Measurements from ENCODE around the gene FHOD1. TPM values are rescaled to one million over a fixed set of nuclear protein-coding genes. Genes with fewer than 3 reads are reported as not detected.
A peak's percentile ranks its signal among the peaks of the same experiment; 100 is the strongest.

Gene FHOD1
- total RNA-seq, 1 donor from 2014 or later: 28.7 TPM

- H3K9me3 Mint-ChIP-seq: no peaks in the 10 kb centered on the region
Measured at GRCh38 chr16:67192781-67193361, 54.4 kb downstream of the FHOD1 start.

GRCh38 chr16:67191995-67192681, 55.1 kb downstream of the FHOD1 start, which contains the start of gene E2F4:
TSS of gene E2F4 (plus strand) at chr16:67192155. CDS start at chr16:67192228, 73 bp downstream.
- peak; percentile 71 to 86 for DNase-seq (ENCODE audit: low spot score in 2 of 2, unreplicated experiment in 2 of 2)
- H3K36me3 Mint-ChIP-seq: peaks cover 16% of the 10 kb centered on the region
- peak within 1 kb of the TSS; percentile 84 for H3K4me3 Mint-ChIP-seq
- TF ChIP-seq CTCF (IDR thresholded peaks at IDR 0.05; ENCODE audit: unreplicated experiment): no peak
- peak within 1 kb of the TSS; percentile 86 for H3K27ac Mint-ChIP-seq
- no peaks in the 10 kb centered on the region for H3K27me3 Mint-ChIP-seq (ENCODE audit: low read depth)
- H3K9me3 Mint-ChIP-seq: no peaks in the 10 kb centered on the region
- H3K4me1 Mint-ChIP-seq: peaks cover 19% of the 10 kb centered on the region

More at GRCh38 chr16:67192781-67193361, 54.4 kb downstream of the FHOD1 start:
- Mint-ChIP-seq H3K36me3 (peaks cover 16% of the 10 kb centered on the region), H3K4me1 (peaks cover 19% of the 10 kb centered on the region), H3K4me3 (peak overlapping the region; percentile 84), H3K27me3 (ENCODE audit: low read depth) (no peaks in the 10 kb centered on the region), H3K27ac (peak overlapping the region; percentile 86)
- no peak for DNase-seq (ENCODE audit: low spot score in 2 of 2, unreplicated experiment in 2 of 2)
- TF ChIP-seq CTCF (IDR thresholded peaks at IDR 0.05; ENCODE audit: unreplicated experiment): no peak

DNA sequence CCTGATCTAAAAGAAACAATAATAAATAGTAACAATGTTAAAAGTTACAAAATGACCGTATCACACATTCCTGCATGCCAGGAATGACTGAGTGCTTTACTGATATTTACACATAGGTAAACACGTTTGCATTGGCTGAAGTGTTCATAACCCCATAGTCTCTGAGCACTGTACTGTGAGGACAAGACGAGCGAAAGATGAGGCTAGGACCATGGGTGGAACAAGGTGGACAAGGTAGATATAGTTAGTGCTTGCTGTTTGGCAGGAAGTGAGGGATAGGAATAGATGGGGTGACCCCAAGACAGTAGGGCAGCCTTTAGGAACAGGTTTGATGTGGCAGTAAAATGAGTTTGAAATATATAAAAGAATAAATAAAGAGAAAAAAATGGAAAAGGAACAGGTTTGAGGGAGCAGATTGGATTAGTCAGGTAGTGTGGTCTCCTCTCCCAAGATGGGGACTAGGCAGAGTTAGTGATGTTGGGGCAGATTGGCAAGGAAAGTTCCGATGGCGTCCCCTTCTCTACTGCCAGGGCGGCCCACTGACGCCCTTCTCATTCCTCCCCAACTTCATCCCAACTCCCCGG, 55.8 kb downstream of the FHOD1 start:
- peaks cover 21% of the 10 kb centered on the region for H3K4me1 Mint-ChIP-seq
- no peaks in the 10 kb centered on the region for H3K9me3 Mint-ChIP-seq

GRCh38 chr16:67190448-67191399, 56.6 kb downstream of the FHOD1 start:
- no peak for TF ChIP-seq CTCF (IDR thresholded peaks at IDR 0.05; ENCODE audit: unreplicated experiment)
- peaks cover 3% of the 10 kb centered on the region for H3K27me3 Mint-ChIP-seq (ENCODE audit: low read depth)
- H3K9me3 Mint-ChIP-seq: no peaks in the 10 kb centered on the region
- no peak for DNase-seq (ENCODE audit: low spot score in 2 of 2, unreplicated experiment in 2 of 2)
- no peak overlapping the region for H3K27ac Mint-ChIP-seq
- peaks cover 23% of the 10 kb centered on the region for H3K4me1 Mint-ChIP-seq
- H3K36me3 Mint-ChIP-seq: peaks cover 5% of the 10 kb centered on the region
- H3K4me3 Mint-ChIP-seq: no peak overlapping the region

More for the DNA sequence above, 55.8 kb downstream of the FHOD1 start:
- Mint-ChIP-seq H3K27me3 (ENCODE audit: low read depth) (peaks cover 2% of the 10 kb centered on the region), H3K4me3 (peak overlapping the region; percentile 84), H3K27ac (peak overlapping the region; percentile 60), H3K36me3 (peaks cover 11% of the 10 kb centered on the region)
- DNase-seq (ENCODE audit: low spot score in 2 of 2, unreplicated experiment in 2 of 2): no peak
- no peak for TF ChIP-seq CTCF (IDR thresholded peaks at IDR 0.05; ENCODE audit: unreplicated experiment)

DNA sequence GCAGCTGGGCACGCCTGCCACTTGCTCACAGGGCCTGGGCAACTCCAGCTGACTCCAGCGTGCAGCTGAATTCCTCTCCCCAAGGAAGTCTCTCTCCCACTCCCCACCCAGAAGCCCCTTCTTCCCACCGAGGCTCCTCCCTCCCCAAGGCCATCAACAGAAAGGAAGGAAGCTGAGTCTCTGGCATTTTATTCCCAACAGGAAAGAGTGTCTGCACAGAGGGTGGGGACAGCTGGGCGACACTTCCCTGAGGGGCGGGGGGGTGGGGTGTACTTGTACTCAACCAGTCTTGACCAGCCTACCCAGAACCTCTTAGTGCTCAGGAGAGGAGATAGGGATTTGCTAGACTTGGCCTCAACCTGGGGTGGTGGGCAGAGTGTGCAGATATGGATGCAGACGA, 57.2 kb downstream of the FHOD1 start, which contains the start of gene EXOC3L1:
EXOC3L1 (minus strand) TSS at position 96 of the 400 bp plus-strand sequence. CDS start 460 bp downstream, outside the sequence.
- Mint-ChIP-seq H3K9me3 (no peaks in the 10 kb centered on the region), H3K27ac (no peak within 1 kb of the TSS), H3K4me1 (peaks cover 29% of the 10 kb centered on the region), H3K4me3 (no peak within 1 kb of the TSS), H3K36me3 (peaks cover 2% of the 10 kb centered on the region), H3K27me3 (ENCODE audit: low read depth) (peaks cover 9% of the 10 kb centered on the region)
- TF ChIP-seq CTCF (IDR thresholded peaks at IDR 0.05; ENCODE audit: unreplicated experiment): no peak
- no peak for DNase-seq (ENCODE audit: low spot score in 2 of 2, unreplicated experiment in 2 of 2)
